Caco-2 (cell line): ENCODE results near the gene SNPH. TPM values are rescaled to one million over a fixed set of nuclear protein-coding genes. Genes with fewer than 3 reads are reported as not detected.

Source experiments
- BruUV-seq: library from RNA; stranded (reverse); fragments of 400-500 nt; replicated peaks from 2 replicates; lab custom pipeline; 2021; lab: Mats Ljungman, UMichigan
- CTCF ChIA-PET: fragments of 300-600 bp; sonication (Branson Sonifier 250); formaldehyde crosslinking; loops from one replicate; lab custom pipeline; 2022; ENCODE audit warnings: antibody characterized with exemption; lab: Charles Lee
- POLR2A ChIA-PET: fragments of 300-600 bp; sonication (Branson Sonifier 250); formaldehyde crosslinking; loops from one replicate; lab custom pipeline; 2022; ENCODE audit warnings: antibody characterized with exemption; lab: Charles Lee
- DNase-seq, 2 experiments: peaks; one replicate each; pipeline versions ENCODE4 v3.0.0 to v3.0.0-alpha.2; 2020 to 2022
- H3K27me3 ChIP-seq: replicated peaks from 2 replicates; pipeline ENCODE4 v1.6.0; 2011; ENCODE audit warnings: low read length; ENCODE audit not compliant: control insufficient read depth, insufficient read depth
- H3K36me3 ChIP-seq: 2 replicates; pipeline ENCODE4 v1.5.1; 2011; ENCODE audit warnings: low read length; ENCODE audit not compliant: control insufficient read depth, insufficient read depth
- H3K4me1 ChIP-seq: fragments of 250-450 bp; sonication (Bioruptor Pico); 2 replicates; pipeline ENCODE4 v1.5.1; 2020; ENCODE audit warnings: mild to moderate bottlenecking
- H3K4me3 ChIP-seq: 2 replicates; pipeline ENCODE4 v1.5.1; 2011; ENCODE audit warnings: low read depth, mild to moderate bottlenecking, control low read depth, low read length
- H3K9me3 ChIP-seq: fragments of 250-450 bp; sonication (Bioruptor Pico); 2 replicates; pipeline ENCODE4 v1.5.1; 2020; ENCODE audit warnings: mild to moderate bottlenecking, moderate library complexity
- H3K27ac Mint-ChIP-seq: one replicate; pipeline ENCODE4 v1.8.0; 2022; ENCODE audit warnings: mixed read lengths; ENCODE audit not compliant: unreplicated experiment
- H3K27me3 Mint-ChIP-seq: one replicate; pipeline ENCODE4 v1.8.0; 2022; ENCODE audit warnings: mixed read lengths; ENCODE audit not compliant: insufficient read depth, unreplicated experiment
- H3K36me3 Mint-ChIP-seq: one replicate; pipeline ENCODE4 v1.8.0; 2022; ENCODE audit warnings: mild to moderate bottlenecking, mixed read lengths; ENCODE audit not compliant: insufficient read depth, unreplicated experiment
- H3K4me1 Mint-ChIP-seq: one replicate; pipeline ENCODE4 v1.8.0; 2022; ENCODE audit warnings: low read depth, mixed read lengths; ENCODE audit not compliant: unreplicated experiment
- H3K4me3 Mint-ChIP-seq: one replicate; pipeline ENCODE4 v1.8.0; 2022; ENCODE audit warnings: mild to moderate bottlenecking, moderate library complexity, mixed read lengths; ENCODE audit not compliant: unreplicated experiment
- H3K9me3 Mint-ChIP-seq: one replicate; pipeline ENCODE4 v1.8.0; 2022; ENCODE audit warnings: mixed read lengths; ENCODE audit not compliant: unreplicated experiment
- intact Hi-C: fragments of 100-400 bp; cut with micrococcal nuclease; formaldehyde crosslinking; loops from one replicate; pipeline ENCODE4 v1.10.0; 2022; ENCODE audit not compliant: unreplicated experiment
- total RNA-seq: library from RNA; stranded (reverse); gene quantifications from 2 replicates; pipeline ENCODE4 v1.2.3, GENCODE V29; 2022
- TF ChIP-seq, protein P1 (sequence below), 2 experiments: fragments of 200-600 bp in 1 of 2; IDR thresholded peaks; 1 replicate in 1 of 2; 2 replicates in 1 of 2; pipeline versions ENCODE4 v1.5.1 to v1.8.0; 2011 to 2022; ENCODE audit warnings: antibody characterized with exemption in 1 of 2, control low read depth in 1 of 2, inconsistent platforms in 1 of 2, low read depth in 1 of 2, low read length in 1 of 2, mild to moderate bottlenecking in 1 of 2, moderate library complexity in 1 of 2; ENCODE audit not compliant: insufficient read depth in 1 of 2, severe bottlenecking in 1 of 2, unreplicated experiment in 1 of 2

SNPH gene
- total RNA-seq, 1 experiment from 2014 or later, result 0.36 TPM

DNA sequence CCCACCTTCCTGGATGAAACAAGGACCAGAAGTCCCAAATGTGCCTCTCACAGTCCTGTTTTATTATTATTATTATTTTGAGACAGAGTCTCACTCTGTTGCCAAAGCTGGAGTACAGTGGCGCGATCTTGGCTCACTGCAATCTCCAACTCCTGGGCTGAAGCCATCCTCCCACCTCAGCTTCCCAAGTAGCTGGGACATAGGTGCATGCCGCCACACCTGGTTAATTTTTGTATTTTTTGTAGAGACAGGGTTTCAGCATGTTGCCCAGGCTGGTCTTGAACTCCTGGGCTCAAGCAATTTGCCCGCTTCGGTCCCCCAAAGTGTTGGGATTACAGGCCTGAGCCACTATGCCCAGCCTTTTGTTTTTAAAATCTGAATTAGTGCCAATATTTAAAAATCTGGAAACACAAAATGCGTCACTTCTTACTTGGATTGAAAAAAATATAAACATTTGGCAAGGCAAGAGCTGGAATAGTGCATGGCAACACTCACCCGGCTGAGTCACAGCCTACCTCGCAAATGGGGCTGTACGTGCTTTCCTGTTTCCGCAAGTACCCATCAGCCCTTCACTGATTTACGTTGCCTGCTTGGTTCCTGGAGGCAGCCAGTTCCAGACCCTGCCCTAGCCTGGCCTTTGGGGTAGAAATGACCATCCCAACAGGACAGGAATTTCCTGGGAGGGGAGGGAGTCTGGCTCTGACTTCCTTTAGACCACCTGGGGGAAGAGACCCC lies 56.6 kb downstream of the SNPH start:
- Mint-ChIP-seq H3K27me3 (peaks cover 2% of the 10 kb centered on the region), H3K9me3 (no peaks in the 10 kb centered on the region), H3K36me3 (peaks cover 3% of the 10 kb centered on the region), H3K4me1 (peaks cover 8% of the 10 kb centered on the region), H3K4me3 (no peak overlapping the region), H3K27ac (no peak overlapping the region)
- H3K4me3 ChIP-seq, result no peak overlapping the region
- H3K4me1 ChIP-seq, result peaks cover 20% of the 10 kb centered on the region
- POLR2A ChIA-PET, result no interaction called here
- H3K9me3 ChIP-seq, result no peaks in the 10 kb centered on the region
- TF ChIP-seq, protein P1, sequence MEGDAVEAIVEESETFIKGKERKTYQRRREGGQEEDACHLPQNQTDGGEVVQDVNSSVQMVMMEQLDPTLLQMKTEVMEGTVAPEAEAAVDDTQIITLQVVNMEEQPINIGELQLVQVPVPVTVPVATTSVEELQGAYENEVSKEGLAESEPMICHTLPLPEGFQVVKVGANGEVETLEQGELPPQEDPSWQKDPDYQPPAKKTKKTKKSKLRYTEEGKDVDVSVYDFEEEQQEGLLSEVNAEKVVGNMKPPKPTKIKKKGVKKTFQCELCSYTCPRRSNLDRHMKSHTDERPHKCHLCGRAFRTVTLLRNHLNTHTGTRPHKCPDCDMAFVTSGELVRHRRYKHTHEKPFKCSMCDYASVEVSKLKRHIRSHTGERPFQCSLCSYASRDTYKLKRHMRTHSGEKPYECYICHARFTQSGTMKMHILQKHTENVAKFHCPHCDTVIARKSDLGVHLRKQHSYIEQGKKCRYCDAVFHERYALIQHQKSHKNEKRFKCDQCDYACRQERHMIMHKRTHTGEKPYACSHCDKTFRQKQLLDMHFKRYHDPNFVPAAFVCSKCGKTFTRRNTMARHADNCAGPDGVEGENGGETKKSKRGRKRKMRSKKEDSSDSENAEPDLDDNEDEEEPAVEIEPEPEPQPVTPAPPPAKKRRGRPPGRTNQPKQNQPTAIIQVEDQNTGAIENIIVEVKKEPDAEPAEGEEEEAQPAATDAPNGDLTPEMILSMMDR (IDR thresholded peaks at IDR 0.05; ENCODE audit: insufficient read depth in 1 of 2, low read depth in 1 of 2, low read length in 1 of 2, severe bottlenecking in 1 of 2, unreplicated experiment in 1 of 2), result no peak
- CTCF ChIA-PET, result interaction anchor here (0.7 kb wide), 1 partner anchor 181 kb away, joined by 3 read pairs; no protein-coding TSS in a partner anchor
- no TSS peak for BruUV-seq
- peak in 1 of 2 experiments; percentile 16 for DNase-seq
- no peaks in the 10 kb centered on the region for H3K27me3 ChIP-seq
- intact Hi-C loops, result no loop called here
- no peaks in the 10 kb centered on the region for H3K36me3 ChIP-seq

DNA sequence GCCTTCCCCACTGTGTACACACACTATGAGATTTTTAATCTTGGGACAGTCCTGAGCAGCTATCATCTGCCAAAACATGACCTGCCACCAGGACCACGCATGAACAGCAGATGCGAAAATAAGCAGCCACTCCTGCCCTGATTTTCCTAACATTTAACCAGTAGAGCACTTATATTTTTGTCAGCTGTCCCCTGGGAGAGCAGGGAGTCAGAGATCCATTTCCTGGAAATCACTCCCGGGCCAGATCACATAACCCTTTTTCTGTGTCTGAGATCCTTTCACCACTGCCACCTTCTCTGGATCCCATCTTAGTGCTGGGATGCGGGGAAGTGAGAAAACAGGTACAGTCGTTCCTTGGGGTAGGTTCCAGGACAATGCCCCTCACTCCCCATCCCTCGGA lies 57.2 kb downstream of the SNPH start:
- ChIA-PET POLR2A (no interaction called here), CTCF (no interaction called here)
- Mint-ChIP-seq H3K4me1 (peaks cover 13% of the 10 kb centered on the region), H3K36me3 (peaks cover 6% of the 10 kb centered on the region), H3K27ac (no peak overlapping the region), H3K9me3 (no peaks in the 10 kb centered on the region), H3K27me3 (peaks cover 2% of the 10 kb centered on the region), H3K4me3 (no peak overlapping the region)
- no peaks in the 10 kb centered on the region for H3K9me3 ChIP-seq
- TF ChIP-seq, protein P1 (IDR thresholded peaks at IDR 0.05; ENCODE audit: insufficient read depth in 1 of 2, low read depth in 1 of 2, low read length in 1 of 2, severe bottlenecking in 1 of 2, unreplicated experiment in 1 of 2), result no peak
- peak in 1 of 2 experiments; percentile 0 for DNase-seq
- H3K4me1 ChIP-seq, result peaks cover 25% of the 10 kb centered on the region
- BruUV-seq, result no TSS peak
- H3K4me3 ChIP-seq, result no peak overlapping the region
- no peaks in the 10 kb centered on the region for H3K36me3 ChIP-seq
- H3K27me3 ChIP-seq, result no peaks in the 10 kb centered on the region
- intact Hi-C loops, result no loop called here

DNA sequence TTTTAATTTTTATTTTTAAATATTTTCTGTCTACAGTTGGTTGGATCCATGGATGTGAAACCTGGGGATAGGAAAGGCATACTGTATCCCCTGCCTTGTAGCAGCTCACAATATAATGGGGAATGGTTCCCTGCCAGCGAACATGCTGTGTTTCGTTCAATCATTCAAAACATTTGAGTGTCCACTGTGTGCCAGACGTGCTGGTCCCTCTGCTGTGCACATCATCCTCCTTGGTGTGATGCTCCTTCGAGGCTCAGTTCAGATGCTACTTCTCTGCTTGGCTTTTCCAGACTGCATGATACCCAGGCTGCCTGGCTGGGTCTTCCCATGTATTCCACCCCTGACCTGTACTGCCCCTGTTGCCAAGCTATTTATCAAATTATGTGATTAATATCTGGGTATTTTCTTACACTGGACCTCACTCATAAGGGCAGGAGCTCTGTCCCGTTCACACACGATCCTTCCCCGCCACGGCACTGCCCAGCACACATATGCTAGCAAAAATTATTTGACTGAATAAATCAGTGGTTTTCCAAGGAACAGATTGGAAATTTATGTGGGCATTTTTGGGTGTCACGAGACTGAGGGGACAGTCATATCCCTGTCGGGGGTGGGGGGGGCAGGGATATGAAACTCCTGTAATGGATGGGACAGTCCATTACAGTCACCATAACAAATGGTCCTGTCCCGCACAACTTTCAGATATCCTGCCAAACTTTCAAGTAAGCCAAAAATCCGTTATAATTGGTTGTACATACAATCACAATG lies 57.9 kb downstream of the SNPH start:
- Mint-ChIP-seq H3K27ac (no peak overlapping the region), H3K4me3 (no peak overlapping the region), H3K9me3 (no peaks in the 10 kb centered on the region), H3K4me1 (peaks cover 13% of the 10 kb centered on the region), H3K27me3 (peaks cover 2% of the 10 kb centered on the region), H3K36me3 (peaks cover 6% of the 10 kb centered on the region)
- peak in 1 of 2 experiments; percentile 25 for DNase-seq
- Histone ChIP-seq H3K27me3 (no peaks in the 10 kb centered on the region), H3K4me3 (no peak overlapping the region), H3K9me3 (no peaks in the 10 kb centered on the region), H3K4me1 (peaks cover 31% of the 10 kb centered on the region), H3K36me3 (no peaks in the 10 kb centered on the region)
- TF ChIP-seq, protein P1 (IDR thresholded peaks at IDR 0.05; ENCODE audit: insufficient read depth in 1 of 2, low read depth in 1 of 2, low read length in 1 of 2, severe bottlenecking in 1 of 2, unreplicated experiment in 1 of 2), result no peak
- BruUV-seq, result no TSS peak
- intact Hi-C loops, result no loop called here
- POLR2A ChIA-PET, result no interaction called here
- CTCF ChIA-PET, result interaction anchor here (1.5 kb wide), 1 partner anchor 60 kb away, joined by 4 read pairs; no protein-coding TSS in a partner anchor
